ENCODE results near the gene POM121L2.
"Not testable (repeated sequence)": the region's sequence is repeated elsewhere in the genome, so short reads cannot be mapped to it uniquely, and the experiment has no call there.

Gene POM121L2

GRCh38 chr6:27293436-27294098 lies 18.5 kb downstream of the POM121L2 start:
- DNase-seq, result peak; percentile 69

GRCh38 chr6:27290850-27291208 lies 21.2 kb downstream of the POM121L2 start:
- DNase-seq, result no peak

- peak; percentile 34 for DNase-seq
These were observed 21.8 kb downstream of the POM121L2 start for GRCh38 chr6:27290065-27290849.

GRCh38 chr6:27288136-27289044 lies 23.7 kb downstream of the POM121L2 start:
- DNase-seq, result no peak

GRCh38 chr6:27287751-27288135 lies 24.3 kb downstream of the POM121L2 start:
- no peak for DNase-seq

- DNase-seq, result no peak
These were observed 25.9 kb downstream of the POM121L2 start for GRCh38 chr6:27286141-27286540.

GRCh38 chr6:27283279-27283678 lies 28.8 kb downstream of the POM121L2 start:
- no peak for DNase-seq

GRCh38 chr6:27281569-27281968 lies 30.5 kb downstream of the POM121L2 start:
- no peak for DNase-seq

GRCh38 chr6:27281105-27281539 lies 31.0 kb downstream of the POM121L2 start:
- DNase-seq, result no peak

GRCh38 chr6:27280540-27281000 lies 31.5 kb downstream of the POM121L2 start:
- no peak for DNase-seq

- peak; percentile 62 for DNase-seq
These were observed 32.0 kb downstream of the POM121L2 start for GRCh38 chr6:27280064-27280539.

- no peak for DNase-seq
These were observed 32.5 kb downstream of the POM121L2 start for GRCh38 chr6:27279513-27280063.

- no peak for DNase-seq
These were observed 36.8 kb downstream of the POM121L2 start for GRCh38 chr6:27275025-27275956.

- no peak for DNase-seq
These were observed 38.3 kb downstream of the POM121L2 start for GRCh38 chr6:27273783-27274182.

- no peak for DNase-seq
These were observed 43.3 kb downstream of the POM121L2 start for GRCh38 chr6:27268803-27269202.

- DNase-seq, result no peak
These were observed 44.1 kb downstream of the POM121L2 start for GRCh38 chr6:27267857-27268434.

- not testable (repeated sequence) for DNase-seq
These were observed 45.1 kb downstream of the POM121L2 start for GRCh38 chr6:27267003-27267402.

GRCh38 chr6:27263886-27264285 lies 48.2 kb downstream of the POM121L2 start:
- DNase-seq, result no peak

- DNase-seq, result no peak
These were observed 51.2 kb downstream of the POM121L2 start for GRCh38 chr6:27260836-27261375.

- no peak for DNase-seq
These were observed 51.7 kb downstream of the POM121L2 start for GRCh38 chr6:27260369-27260768.
